Karpas-422 (cell line): Measurements from ENCODE around the gene TMEM30B. TPM values are rescaled to one million over a fixed set of nuclear protein-coding genes. Genes with fewer than 3 reads are reported as not detected.

Source experiments
- DNase-seq: peaks from one replicate; pipeline ENCODE4 v3.0.0-alpha.2; 2015
- H2AFZ ChIP-seq: fragments of 200-600 bp; sonication (generic); 2 replicates; pipeline ENCODE4 v1.6.1; 2014; ENCODE audit warnings: antibody characterized with exemption, low read length, mixed read lengths
- H3K27ac ChIP-seq: fragments of 200-600 bp; sonication (generic); 2 replicates; pipeline ENCODE4 v1.5.1; 2014; ENCODE audit warnings: mild to moderate bottlenecking, low read length, moderate library complexity
- H3K27me3 ChIP-seq: fragments of 200-600 bp; sonication (generic); 2 replicates; pipeline ENCODE4 v1.6.1; 2014; ENCODE audit warnings: low read length, mixed read lengths
- H3K36me3 ChIP-seq: fragments of 200-600 bp; sonication (generic); 2 replicates; pipeline ENCODE4 v1.6.1; 2014; ENCODE audit warnings: low read length, mixed read lengths; ENCODE audit not compliant: insufficient read depth
- H3K4me1 ChIP-seq: fragments of 200-600 bp; sonication (generic); 2 replicates; pipeline ENCODE4 v1.6.1; 2014; ENCODE audit warnings: mild to moderate bottlenecking, low read length, mixed read lengths
- H3K4me2 ChIP-seq: fragments of 200-600 bp; sonication (generic); 2 replicates; pipeline ENCODE4 v1.6.1; 2014; ENCODE audit warnings: low read length, low read depth, mild to moderate bottlenecking; ENCODE audit not compliant: poor library complexity, severe bottlenecking
- H3K4me3 ChIP-seq: fragments of 200-600 bp; sonication (generic); 2 replicates; pipeline ENCODE4 v1.5.1; 2014; ENCODE audit warnings: mild to moderate bottlenecking, antibody characterized with exemption, low read length, mixed read lengths
- H3K79me2 ChIP-seq: fragments of 200-600 bp; sonication (generic); 2 replicates; pipeline ENCODE4 v1.6.1; 2014; ENCODE audit warnings: mild to moderate bottlenecking, low read length, mixed read lengths
- H3K9ac ChIP-seq: fragments of 200-600 bp; sonication (generic); 2 replicates; pipeline ENCODE4 v1.6.0; 2014; ENCODE audit warnings: low read length
- H3K9me2 ChIP-seq: fragments of 200-600 bp; sonication (generic), shearing (Covaris generic); replicated peaks from 2 replicates; pipeline ENCODE4 v1.6.0; 2014; ENCODE audit warnings: mild to moderate bottlenecking, low read length, moderate library complexity; ENCODE audit not compliant: insufficient read depth
- H3K9me3 ChIP-seq: fragments of 300-700, 200-600 bp; sonication (generic); 2 replicates; pipeline ENCODE4 v1.6.1; 2014; ENCODE audit warnings: low read length, mixed read lengths
- H4K20me1 ChIP-seq: fragments of 200-600 bp; sonication (generic); 2 replicates; pipeline ENCODE4 v1.6.1; 2014; ENCODE audit warnings: mild to moderate bottlenecking, antibody characterized with exemption, low read length, low read depth; ENCODE audit not compliant: insufficient read depth
- total RNA-seq: library from RNA; depleted of rRNA; stranded (reverse); fragments of >200 nt; shearing (Covaris generic); gene quantifications from 2 replicates; pipeline ENCODE4 v1.2.3, GENCODE V29; 2014; ENCODE audit warnings: low replicate concordance

The TMEM30B gene
- total RNA-seq, 1 experiment from 2014 or later: not detected

DNA sequence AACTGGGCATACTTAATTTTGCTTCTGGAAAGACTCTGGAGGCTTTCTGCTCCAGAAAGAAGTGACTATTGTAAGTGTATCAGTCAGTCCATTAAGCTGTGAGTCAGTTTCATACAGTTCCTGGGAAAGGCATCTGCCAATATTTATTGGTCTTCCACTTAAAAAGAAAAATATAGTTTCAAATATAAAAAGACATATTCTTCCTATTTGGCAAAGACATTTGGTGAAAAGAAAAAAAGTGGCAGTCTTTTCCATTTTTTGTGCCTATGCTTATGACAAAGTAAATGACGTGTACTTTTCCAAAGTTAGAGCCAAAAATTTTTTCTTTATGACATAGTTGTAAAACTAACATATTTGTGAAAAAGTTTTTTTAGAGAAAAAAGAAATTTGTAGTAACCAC, 12.3 kb downstream of the TMEM30B start:
- Histone ChIP-seq H4K20me1 (no peaks in the 10 kb centered on the region), H3K9me3 (no peaks in the 10 kb centered on the region), H3K9ac (no peak overlapping the region), H2AFZ (no peak overlapping the region), H3K9me2 (no peaks in the 10 kb centered on the region), H3K27ac (no peak overlapping the region), H3K36me3 (no peaks in the 10 kb centered on the region), H3K4me2 (no peak overlapping the region), H3K27me3 (no peaks in the 10 kb centered on the region), H3K4me1 (peaks cover 12% of the 10 kb centered on the region), H3K4me3 (no peak overlapping the region), H3K79me2 (no peaks in the 10 kb centered on the region)
- no peak for DNase-seq

DNA sequence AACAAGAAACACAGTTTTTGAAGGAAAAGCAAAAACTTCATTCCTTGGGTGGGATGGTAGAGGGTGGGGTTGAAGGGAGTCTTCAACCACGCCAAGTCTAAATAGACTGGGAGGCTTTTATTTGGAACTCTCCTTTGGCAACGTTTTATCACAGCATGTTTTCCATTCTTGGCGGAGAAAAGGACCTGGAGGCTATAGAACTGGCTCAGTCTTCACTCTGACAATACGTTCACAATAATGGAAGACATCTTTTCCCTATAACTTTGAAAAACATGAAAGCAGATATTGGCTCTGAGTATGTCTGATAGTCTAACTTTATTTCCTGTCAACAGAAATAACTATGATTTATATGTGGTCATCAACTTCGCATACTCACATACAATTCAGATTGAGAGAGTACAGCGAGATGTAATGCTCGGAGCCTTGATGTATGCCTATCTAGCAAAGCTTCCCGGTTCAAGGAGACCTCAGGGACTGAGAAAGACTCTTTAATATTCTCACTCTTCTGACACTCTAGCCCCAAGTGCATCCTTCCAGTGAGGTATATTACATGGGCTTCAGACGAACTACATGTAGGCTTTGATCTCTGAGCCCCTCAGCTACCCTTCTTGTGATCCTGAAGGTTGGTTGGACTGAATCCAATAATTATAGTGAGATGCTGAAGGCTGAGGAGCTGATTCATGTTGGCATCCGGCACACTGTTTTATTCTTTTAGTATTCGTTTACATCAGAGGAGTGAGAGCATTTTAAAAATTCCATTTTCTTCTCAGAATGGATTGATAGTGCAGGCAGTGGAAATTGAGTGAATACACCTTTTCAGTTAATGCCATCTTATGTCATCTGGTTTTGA, 14.0 kb downstream of the TMEM30B start:
- Histone ChIP-seq H3K36me3 (no peaks in the 10 kb centered on the region), H3K9me2 (no peaks in the 10 kb centered on the region), H3K27ac (no peak overlapping the region), H3K9me3 (no peaks in the 10 kb centered on the region), H3K9ac (no peak overlapping the region), H4K20me1 (no peaks in the 10 kb centered on the region), H2AFZ (no peak overlapping the region), H3K27me3 (no peaks in the 10 kb centered on the region), H3K4me1 (peaks cover 12% of the 10 kb centered on the region), H3K4me2 (no peak overlapping the region), H3K4me3 (no peak overlapping the region), H3K79me2 (no peaks in the 10 kb centered on the region)
- DNase-seq: no peak

DNA sequence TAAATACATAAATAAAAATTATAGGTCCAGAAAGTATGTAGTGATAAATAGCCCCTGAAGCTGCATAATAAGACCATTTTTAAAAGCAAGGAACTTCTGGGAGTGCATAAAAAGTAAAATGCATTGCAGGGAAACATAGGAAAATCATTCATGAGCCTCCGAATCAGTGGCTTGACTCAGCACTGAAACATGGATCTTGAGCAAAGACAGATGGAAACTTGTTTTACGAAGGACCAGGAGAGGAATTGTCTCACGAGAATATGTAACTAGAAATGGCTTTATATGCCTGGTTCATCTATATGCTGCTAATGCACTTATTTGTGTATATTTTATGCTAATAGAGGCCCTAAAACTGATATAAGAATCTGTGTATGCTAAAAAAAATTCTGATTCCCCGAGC, 14.7 kb downstream of the TMEM30B start:
- no peaks in the 10 kb centered on the region for H3K36me3 ChIP-seq

DNA sequence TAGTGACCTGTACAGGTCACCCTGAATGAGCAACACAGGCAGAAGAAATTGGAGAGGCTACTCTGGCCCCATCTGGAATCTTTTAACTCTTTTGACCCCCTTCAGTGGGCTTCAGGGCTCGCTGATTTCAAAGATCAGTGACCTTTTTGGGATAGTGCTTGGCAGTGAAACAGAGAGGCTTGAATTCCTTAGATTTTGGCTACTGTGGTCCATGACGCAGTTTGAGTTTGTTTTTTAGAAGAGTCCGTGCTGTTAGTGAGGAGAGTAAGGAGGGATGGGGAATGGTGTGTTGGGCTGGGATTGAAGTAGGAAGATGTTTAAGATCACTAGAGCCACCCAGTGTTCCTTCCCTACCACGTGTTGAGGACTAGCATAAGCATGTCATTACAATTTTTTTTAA, 16.5 kb downstream of the TMEM30B start:
- H4K20me1 ChIP-seq: no peaks in the 10 kb centered on the region
- H3K36me3 ChIP-seq: no peaks in the 10 kb centered on the region
- H3K9me3 ChIP-seq: no peaks in the 10 kb centered on the region
- H3K4me3 ChIP-seq: no peak overlapping the region
- peaks cover 3% of the 10 kb centered on the region for H3K4me1 ChIP-seq
- no peak overlapping the region for H3K27ac ChIP-seq
- H3K27me3 ChIP-seq: no peaks in the 10 kb centered on the region
- H3K9ac ChIP-seq: no peak overlapping the region
- H3K9me2 ChIP-seq: no peaks in the 10 kb centered on the region
- H3K79me2 ChIP-seq: no peaks in the 10 kb centered on the region
- no peak for DNase-seq
- H2AFZ ChIP-seq: no peak overlapping the region
- no peak overlapping the region for H3K4me2 ChIP-seq

More for the DNA sequence above, 14.7 kb downstream of the TMEM30B start:
- no peaks in the 10 kb centered on the region for H3K79me2 ChIP-seq
- no peak overlapping the region for H3K27ac ChIP-seq
- H3K9me3 ChIP-seq: no peaks in the 10 kb centered on the region
- H2AFZ ChIP-seq: no peak overlapping the region
- no peaks in the 10 kb centered on the region for H3K9me2 ChIP-seq
- peaks cover 11% of the 10 kb centered on the region for H3K4me1 ChIP-seq
- no peak overlapping the region for H3K9ac ChIP-seq
- H4K20me1 ChIP-seq: no peaks in the 10 kb centered on the region
- H3K27me3 ChIP-seq: no peaks in the 10 kb centered on the region
- H3K4me2 ChIP-seq: no peak overlapping the region
- H3K4me3 ChIP-seq: no peak overlapping the region
- DNase-seq: no peak

DNA sequence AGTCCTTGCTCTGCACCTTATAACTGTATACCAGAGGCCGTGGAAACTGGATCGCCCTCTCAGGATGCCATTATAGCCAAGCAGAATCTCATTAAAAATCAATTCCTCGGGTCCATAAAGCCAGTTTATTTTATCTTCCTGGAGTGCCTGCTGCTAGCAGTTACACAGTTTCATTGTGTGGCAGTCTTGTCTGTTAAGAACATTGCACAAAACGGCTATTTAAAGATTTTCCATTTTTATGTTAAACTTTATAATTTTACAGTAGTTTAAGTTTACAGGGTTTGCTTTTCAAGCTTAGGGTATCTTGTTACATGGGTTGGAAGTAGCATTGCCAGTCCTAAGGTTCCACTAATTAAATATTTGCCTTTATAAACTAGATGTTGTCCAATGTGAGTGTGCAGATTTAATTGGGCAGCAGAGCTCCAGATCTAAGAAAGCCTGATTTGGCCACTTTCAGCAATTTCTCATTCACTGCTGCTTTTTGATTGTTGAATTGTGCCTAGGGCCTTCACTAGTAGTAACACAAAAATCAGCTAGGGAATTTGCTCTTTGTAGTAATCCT, 17.0 kb downstream of the TMEM30B start:
- H4K20me1 ChIP-seq: no peaks in the 10 kb centered on the region
- no peaks in the 10 kb centered on the region for H3K9me3 ChIP-seq
- no peak overlapping the region for H2AFZ ChIP-seq
- H3K27me3 ChIP-seq: no peaks in the 10 kb centered on the region
- H3K36me3 ChIP-seq: no peaks in the 10 kb centered on the region
- no peak overlapping the region for H3K27ac ChIP-seq
- H3K4me1 ChIP-seq: no peaks in the 10 kb centered on the region
- H3K79me2 ChIP-seq: no peaks in the 10 kb centered on the region
- no peak for DNase-seq
- H3K9ac ChIP-seq: no peak overlapping the region
- no peak overlapping the region for H3K4me3 ChIP-seq
- H3K4me2 ChIP-seq: no peak overlapping the region
- no peaks in the 10 kb centered on the region for H3K9me2 ChIP-seq

DNA sequence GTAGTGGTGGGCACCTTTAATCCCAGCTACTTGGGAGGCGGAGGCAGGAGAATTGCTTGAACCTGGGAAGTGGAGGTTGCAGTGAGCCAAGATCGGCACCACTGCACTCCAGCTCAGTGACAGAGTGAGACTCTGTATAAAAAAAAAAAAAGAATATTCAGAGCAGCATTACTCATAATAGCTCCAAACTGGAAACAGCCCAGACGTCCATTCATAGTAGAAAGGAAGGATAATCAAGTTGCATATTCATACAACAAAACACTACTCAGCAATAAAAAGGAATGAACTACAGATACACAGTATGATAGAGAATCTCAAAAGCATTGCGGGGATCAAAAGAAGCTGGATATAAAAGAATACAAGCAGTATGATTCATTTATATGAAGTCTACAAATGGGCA, 19.1 kb downstream of the TMEM30B start:
- no peaks in the 10 kb centered on the region for H3K9me2 ChIP-seq
- H3K4me3 ChIP-seq: no peak overlapping the region
- H3K9ac ChIP-seq: no peak overlapping the region
- DNase-seq: no peak
- no peaks in the 10 kb centered on the region for H3K36me3 ChIP-seq
- H2AFZ ChIP-seq: no peak overlapping the region
- no peak overlapping the region for H3K4me2 ChIP-seq
- no peak overlapping the region for H3K27ac ChIP-seq
- H4K20me1 ChIP-seq: no peaks in the 10 kb centered on the region
- no peaks in the 10 kb centered on the region for H3K27me3 ChIP-seq
- no peaks in the 10 kb centered on the region for H3K4me1 ChIP-seq
- no peaks in the 10 kb centered on the region for H3K79me2 ChIP-seq
- no peaks in the 10 kb centered on the region for H3K9me3 ChIP-seq

DNA sequence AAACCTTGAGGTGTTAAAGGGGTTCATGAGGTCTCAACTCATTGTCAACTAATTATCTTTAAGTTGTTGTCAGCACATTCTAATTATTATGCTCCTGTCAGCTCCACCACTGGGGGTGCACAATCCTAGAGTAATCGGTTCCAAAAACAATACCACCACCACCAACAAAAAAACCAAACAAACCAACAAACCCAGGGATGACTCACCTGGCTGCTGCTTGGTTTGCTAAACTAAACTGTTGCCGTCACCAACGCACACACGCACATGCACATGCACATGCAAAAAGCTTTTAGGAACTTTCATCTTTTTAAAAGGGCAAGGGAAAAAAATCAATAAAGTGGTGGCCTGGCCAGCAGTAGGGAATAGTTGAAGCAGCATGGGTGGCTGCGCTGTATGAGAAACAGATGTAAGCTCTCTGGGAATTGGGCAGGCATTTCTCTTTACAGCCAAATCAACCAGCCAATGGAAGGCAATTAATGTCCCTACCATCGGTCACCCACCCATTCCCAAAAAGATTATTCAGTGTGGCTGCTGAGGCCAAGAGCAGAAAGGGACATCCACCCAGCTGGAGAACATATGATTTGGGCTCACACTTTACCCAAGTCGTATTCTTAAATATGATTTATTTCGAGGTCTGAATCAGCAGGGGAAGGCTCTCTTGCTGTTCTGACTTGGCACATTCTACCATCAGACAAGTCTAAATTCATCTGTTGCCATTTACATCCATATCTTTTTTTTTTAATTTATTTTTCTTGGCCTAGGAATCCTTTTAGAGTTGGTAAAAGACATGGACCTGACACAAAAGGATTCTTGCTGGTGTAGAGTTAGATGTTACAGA, 20.0 kb downstream of the TMEM30B start:
- Histone ChIP-seq H3K4me3 (no peak overlapping the region), H3K9me2 (no peaks in the 10 kb centered on the region), H3K4me1 (no peaks in the 10 kb centered on the region), H3K9me3 (no peaks in the 10 kb centered on the region), H3K79me2 (no peaks in the 10 kb centered on the region), H3K27me3 (no peaks in the 10 kb centered on the region), H3K9ac (no peak overlapping the region), H2AFZ (no peak overlapping the region), H4K20me1 (no peaks in the 10 kb centered on the region), H3K27ac (no peak overlapping the region), H3K4me2 (no peak overlapping the region), H3K36me3 (no peaks in the 10 kb centered on the region)
- no peak for DNase-seq

DNA sequence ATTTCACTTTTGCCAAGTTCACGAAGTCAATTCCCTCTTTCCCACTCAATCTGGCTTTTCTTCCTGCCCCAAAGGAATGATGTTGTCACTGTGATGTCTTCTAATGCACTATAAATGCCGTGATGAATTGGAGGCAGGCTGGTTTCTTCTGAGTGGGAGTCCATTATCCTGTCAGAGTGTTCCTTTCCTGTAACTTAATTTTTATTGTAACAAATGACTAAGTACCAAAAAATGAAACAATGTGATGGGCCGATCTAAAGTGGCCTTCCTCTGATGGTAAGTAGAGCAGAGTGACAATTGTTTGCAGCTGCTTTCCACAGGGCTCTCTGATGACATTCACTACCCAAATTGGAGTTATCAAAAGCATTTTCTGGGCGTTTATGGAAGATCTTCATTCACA, 22.2 kb downstream of the TMEM30B start:
- H3K36me3 ChIP-seq: no peaks in the 10 kb centered on the region
- H3K79me2 ChIP-seq: no peaks in the 10 kb centered on the region
- H3K4me1 ChIP-seq: peaks cover 3% of the 10 kb centered on the region
- H3K4me2 ChIP-seq: no peak overlapping the region
- no peak for DNase-seq
- no peaks in the 10 kb centered on the region for H3K9me3 ChIP-seq
- H3K27ac ChIP-seq: no peak overlapping the region
- H3K9me2 ChIP-seq: no peaks in the 10 kb centered on the region
- no peaks in the 10 kb centered on the region for H3K27me3 ChIP-seq
- H4K20me1 ChIP-seq: no peaks in the 10 kb centered on the region
- H3K9ac ChIP-seq: no peak overlapping the region
- no peak overlapping the region for H3K4me3 ChIP-seq
- H2AFZ ChIP-seq: no peak overlapping the region
